ENCODE data around the gene PLPP1. TPM values are rescaled to one million over a fixed set of nuclear protein-coding genes. Genes with fewer than 3 reads are reported as not detected.

The PLPP1 gene
- polyA plus RNA-seq, 3 donors = 0.87 to 1.5 (median 0.98) TPM

DNA sequence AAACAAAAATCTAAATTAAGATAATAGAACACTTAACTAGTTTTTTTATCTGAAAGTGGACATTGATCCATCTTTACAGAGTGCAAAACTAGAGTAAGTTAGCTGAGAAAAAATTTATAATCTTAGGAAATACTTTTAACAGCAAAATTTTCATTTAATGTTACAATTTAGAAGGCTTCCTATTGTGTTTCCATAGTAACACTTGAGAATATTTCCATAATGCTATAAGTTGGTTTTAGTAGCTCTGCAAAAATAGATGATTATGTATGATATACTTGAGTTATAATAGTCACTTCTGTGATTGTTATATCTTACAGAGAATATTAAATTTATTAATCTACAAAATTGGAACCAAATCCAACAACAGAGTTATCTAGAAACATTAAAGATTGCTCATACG, 148.4 kb downstream of the PLPP1 start:
- H3K4me3 ChIP-seq (replicated peaks in 1 of 3; ENCODE audit: low read depth in 2 of 3, low read length in 3 of 3) = no peak overlapping the region
- no peak overlapping the region for H3K4me3 Mint-ChIP-seq
- peaks cover 7 to 11% of the 10 kb centered on the region in 2 donors for H3K9me3 ChIP-seq (replicated peaks in 1 of 2; ENCODE audit: control insufficient read depth in 1 of 2, insufficient read depth in 1 of 2, low read length in 2 of 2)
- no peak for DNase-seq
- intact Hi-C loops (cut with micrococcal nuclease) = no loop called here
- H3K4me2 ChIP-seq (replicated peaks; ENCODE audit: extremely low read depth, low read length, poor library complexity, severe bottlenecking) = no peak overlapping the region
- WGBS (ENCODE audit: insufficient coverage) = no CpG with 5 or more reads among the region's 1 CpG
- H3K27ac Mint-ChIP-seq = no peak overlapping the region
- peaks cover 7 to 14% (median 9%) of the 10 kb centered on the region in 7 donors for H3K9me3 Mint-ChIP-seq
- H3K9ac ChIP-seq (ENCODE audit: insufficient read depth, low read length, poor library complexity, severe bottlenecking) = no peak overlapping the region
- H3K4me1 Mint-ChIP-seq = no peaks in the 10 kb centered on the region
- TF ChIP-seq, protein P1, sequence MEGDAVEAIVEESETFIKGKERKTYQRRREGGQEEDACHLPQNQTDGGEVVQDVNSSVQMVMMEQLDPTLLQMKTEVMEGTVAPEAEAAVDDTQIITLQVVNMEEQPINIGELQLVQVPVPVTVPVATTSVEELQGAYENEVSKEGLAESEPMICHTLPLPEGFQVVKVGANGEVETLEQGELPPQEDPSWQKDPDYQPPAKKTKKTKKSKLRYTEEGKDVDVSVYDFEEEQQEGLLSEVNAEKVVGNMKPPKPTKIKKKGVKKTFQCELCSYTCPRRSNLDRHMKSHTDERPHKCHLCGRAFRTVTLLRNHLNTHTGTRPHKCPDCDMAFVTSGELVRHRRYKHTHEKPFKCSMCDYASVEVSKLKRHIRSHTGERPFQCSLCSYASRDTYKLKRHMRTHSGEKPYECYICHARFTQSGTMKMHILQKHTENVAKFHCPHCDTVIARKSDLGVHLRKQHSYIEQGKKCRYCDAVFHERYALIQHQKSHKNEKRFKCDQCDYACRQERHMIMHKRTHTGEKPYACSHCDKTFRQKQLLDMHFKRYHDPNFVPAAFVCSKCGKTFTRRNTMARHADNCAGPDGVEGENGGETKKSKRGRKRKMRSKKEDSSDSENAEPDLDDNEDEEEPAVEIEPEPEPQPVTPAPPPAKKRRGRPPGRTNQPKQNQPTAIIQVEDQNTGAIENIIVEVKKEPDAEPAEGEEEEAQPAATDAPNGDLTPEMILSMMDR (IDR thresholded peaks at IDR 0.05) = no peak
- no peak overlapping the region for H2AFZ ChIP-seq (ENCODE audit: insufficient read depth, low read depth, low read length, poor library complexity, severe bottlenecking)
- peaks cover 2% of the 10 kb centered on the region for H4K20me1 ChIP-seq (ENCODE audit: insufficient read depth, low read length)
- no peak overlapping the region for H3K27ac ChIP-seq (ENCODE audit: low read depth in 1 of 2, low read length in 2 of 2)
- H3K27me3 ChIP-seq (ENCODE audit: control insufficient read depth in 2 of 2, insufficient read depth in 2 of 2, low read length in 2 of 2) = no peaks in the 10 kb centered on the region
- peaks cover 75 to 93% of the 10 kb centered on the region in 2 donors for H3K36me3 ChIP-seq (replicated peaks in 1 of 2; ENCODE audit: control insufficient read depth in 1 of 2, insufficient read depth in 2 of 2, low read length in 2 of 2)
- no peaks in the 10 kb centered on the region for H3K4me1 ChIP-seq (ENCODE audit: control insufficient read depth in 1 of 2, insufficient read depth in 2 of 2, low read length in 2 of 2)
- peaks cover 77% of the 10 kb centered on the region in 2 donors for H3K36me3 Mint-ChIP-seq
- no peaks in the 10 kb centered on the region for H3K79me2 ChIP-seq (ENCODE audit: insufficient read depth, low read length)
- peaks cover 0 to 4% (median 0%) of the 10 kb centered on the region in 3 donors for H3K27me3 Mint-ChIP-seq (ENCODE audit: low read depth in 3 of 3)

DNA sequence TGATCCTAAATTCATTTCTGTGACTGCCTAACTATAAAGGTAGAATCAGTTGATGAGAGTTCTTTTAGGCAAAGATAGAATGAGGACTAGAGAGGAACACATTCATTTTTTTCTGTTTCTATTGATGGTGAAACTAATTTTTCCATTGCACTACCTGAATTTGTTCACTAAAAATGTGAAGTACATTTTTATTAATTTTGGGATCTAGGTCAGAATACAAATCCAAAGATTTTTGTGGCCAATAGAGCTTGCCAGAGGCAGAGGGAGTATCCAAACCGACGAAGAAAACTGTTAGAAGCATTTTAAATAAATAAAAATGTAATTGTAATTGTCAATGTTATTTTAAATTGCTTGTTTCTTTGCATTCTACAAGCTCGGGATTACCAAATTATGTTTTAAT, 148.9 kb downstream of the PLPP1 start:
- Histone ChIP-seq H3K9ac (ENCODE audit: insufficient read depth, low read length, poor library complexity, severe bottlenecking) (no peak overlapping the region), H3K9me3 (replicated peaks in 1 of 2; ENCODE audit: control insufficient read depth in 1 of 2, insufficient read depth in 1 of 2, low read length in 2 of 2) (peaks cover 7 to 11% of the 10 kb centered on the region in 2 donors), H3K27ac (ENCODE audit: low read depth in 1 of 2, low read length in 2 of 2) (no peak overlapping the region), H3K4me1 (ENCODE audit: control insufficient read depth in 1 of 2, insufficient read depth in 2 of 2, low read length in 2 of 2) (no peaks in the 10 kb centered on the region), H4K20me1 (ENCODE audit: insufficient read depth, low read length) (peaks cover 2% of the 10 kb centered on the region), H3K4me3 (replicated peaks in 1 of 3; ENCODE audit: low read depth in 2 of 3, low read length in 3 of 3) (no peak overlapping the region), H3K4me2 (replicated peaks; ENCODE audit: extremely low read depth, low read length, poor library complexity, severe bottlenecking) (no peak overlapping the region), H3K27me3 (ENCODE audit: control insufficient read depth in 2 of 2, insufficient read depth in 2 of 2, low read length in 2 of 2) (no peaks in the 10 kb centered on the region), H2AFZ (ENCODE audit: insufficient read depth, low read depth, low read length, poor library complexity, severe bottlenecking) (no peak overlapping the region), H3K36me3 (replicated peaks in 1 of 2; ENCODE audit: control insufficient read depth in 1 of 2, insufficient read depth in 2 of 2, low read length in 2 of 2) (peaks cover 75 to 93% of the 10 kb centered on the region in 2 donors), H3K79me2 (ENCODE audit: insufficient read depth, low read length) (no peaks in the 10 kb centered on the region)
- no CpG with 5 or more reads among the region's 3 CpGs for WGBS (ENCODE audit: insufficient coverage)
- Mint-ChIP-seq H3K27me3 (ENCODE audit: low read depth in 3 of 3) (peaks cover 0 to 4% (median 0%) of the 10 kb centered on the region in 3 donors), H3K36me3 (peaks cover 75 to 76% of the 10 kb centered on the region in 2 donors), H3K4me3 (no peak overlapping the region), H3K4me1 (no peaks in the 10 kb centered on the region), H3K9me3 (peaks cover 7 to 16% (median 9%) of the 10 kb centered on the region in 7 donors), H3K27ac (no peak overlapping the region)
- intact Hi-C loops (cut with micrococcal nuclease) = no loop called here
- TF ChIP-seq, protein P1 (IDR thresholded peaks at IDR 0.05) = no peak
- no peak for DNase-seq
